Measurements from ENCODE around the gene UBE2Z.

Gene UBE2Z

DNA sequence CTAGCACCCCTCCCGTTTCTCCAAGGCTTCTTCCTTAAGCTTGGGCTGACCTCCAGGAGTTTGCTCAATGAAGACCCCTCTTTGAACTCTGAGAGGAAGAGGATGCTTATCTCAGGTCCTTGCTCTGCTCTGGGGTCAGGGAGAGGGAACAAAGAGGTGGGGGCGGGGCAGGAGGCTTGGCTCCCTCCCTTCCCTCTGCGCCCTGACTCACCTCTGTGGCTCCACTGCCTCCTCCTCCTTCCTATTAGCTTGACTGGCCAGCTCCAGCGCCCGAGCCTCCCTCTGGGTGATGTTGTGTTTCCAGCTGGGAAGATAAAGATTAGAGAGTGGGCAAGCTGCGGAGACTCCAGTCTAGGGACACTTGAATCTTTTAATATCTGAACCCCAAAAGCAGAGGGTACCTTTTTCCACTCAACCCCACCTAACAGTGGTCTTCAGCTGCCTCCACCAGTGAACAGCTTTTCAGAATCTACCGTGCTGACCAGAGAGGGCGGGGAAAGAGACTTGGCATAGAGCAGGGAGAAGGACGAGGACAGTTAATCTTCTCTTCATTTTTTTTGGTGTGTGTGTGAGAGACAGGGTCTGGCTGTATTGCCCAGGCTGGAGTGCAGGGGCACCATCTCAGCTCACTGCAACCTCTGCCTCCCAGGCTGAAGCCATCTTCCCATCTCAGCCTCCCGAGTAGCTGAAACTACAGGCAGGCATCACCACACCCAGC, 53.5 kb downstream of the UBE2Z start:
- DNase-seq = no peak

DNA sequence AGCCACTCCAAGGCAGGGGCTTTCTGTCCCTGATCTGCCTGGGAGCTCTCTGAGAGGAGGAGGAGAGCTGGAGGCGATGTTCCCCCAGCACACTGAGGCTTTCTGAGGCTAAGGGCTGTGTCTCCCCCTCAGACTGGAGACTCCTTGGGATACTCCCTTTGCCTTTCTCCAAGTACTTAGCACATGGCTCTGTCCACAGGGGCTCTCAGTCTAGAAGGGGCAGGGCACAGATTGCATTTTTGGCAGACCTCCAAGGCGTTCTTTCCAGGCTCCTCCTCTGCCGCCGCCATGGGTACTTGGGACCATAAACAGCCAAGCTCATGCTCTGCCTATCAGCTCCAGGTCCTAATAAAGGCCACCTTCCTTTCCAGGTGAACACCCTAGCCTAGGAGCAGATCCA, 62.0 kb downstream of the UBE2Z start:
- no peak for DNase-seq

- no peak for DNase-seq
Measured at GRCh38 chr17:48970865-48971687, 62.9 kb downstream of the UBE2Z start.

DNA sequence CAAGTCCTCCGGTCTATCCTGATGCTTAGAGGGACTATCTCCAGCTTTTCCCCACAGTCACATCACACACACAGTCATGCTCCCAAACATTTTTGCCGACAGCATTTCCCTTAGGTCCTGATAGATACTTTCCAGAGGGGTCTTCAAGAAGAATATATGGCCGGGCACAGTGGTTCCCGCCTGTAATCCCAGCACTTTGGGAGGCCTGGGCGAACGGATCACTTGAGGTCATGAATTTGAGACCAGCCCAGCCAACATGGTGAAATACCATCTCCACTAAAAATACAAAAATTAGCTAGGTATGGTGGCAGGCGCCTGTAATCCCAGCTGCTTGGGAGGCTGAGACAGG, 64.5 kb downstream of the UBE2Z start:
- no peak for DNase-seq

DNA sequence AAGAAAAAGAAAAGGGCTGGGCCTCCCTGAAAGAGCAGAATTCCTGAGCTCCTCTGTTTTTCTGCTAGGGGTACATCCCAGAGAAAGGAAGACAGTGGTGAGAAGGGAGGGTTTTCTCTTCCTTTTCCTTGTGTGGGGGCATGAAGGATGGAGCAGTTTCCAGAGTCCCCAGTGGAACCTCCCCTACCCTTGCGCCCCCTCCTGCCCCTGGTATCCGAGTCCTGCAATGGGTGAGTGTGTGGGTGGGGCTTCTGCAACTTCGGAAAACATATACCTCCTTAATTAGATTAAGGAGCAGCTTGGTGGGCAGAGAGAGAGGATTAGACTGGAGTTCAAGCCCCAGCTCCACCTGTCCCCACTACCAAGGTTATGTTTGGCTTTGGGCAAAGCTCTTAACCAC, 65.6 kb downstream of the UBE2Z start:
- DNase-seq = no peak
